GM12878 (cell line): ENCODE results near the gene RERE. TPM values are rescaled to one million over a fixed set of nuclear protein-coding genes. Genes with fewer than 3 reads are reported as not detected.

Source experiments
- ATAC-seq: fragments of 200-7000 bp; cut with Tn5 transposase; 3 replicates; pipeline ENCODE4 v1.9.1; 2020; ENCODE audit warnings: mild to moderate bottlenecking, moderate library complexity
- BruUV-seq: library from RNA; stranded (reverse); fragments of 400-500 nt; replicated peaks from 2 replicates; lab custom pipeline; 2021; lab: Mats Ljungman, UMichigan
- CTCF ChIA-PET: fragments of 300-600 bp; sonication (Branson Sonifier 250); formaldehyde crosslinking; extraction: SDS; loops from one replicate; lab custom pipeline; 2021; ENCODE audit warnings: inconsistent platforms; lab: Yijun Ruan, JAX
- POLR2A ChIA-PET: fragments of 350-600 bp; formaldehyde crosslinking; extraction: SDS; loops from one replicate; lab custom pipeline; 2021; ENCODE audit warnings: inconsistent platforms; lab: Charles Lee
- RAD21 ChIA-PET: fragments of 300-600 bp; sonication (Branson Sonifier 250); formaldehyde crosslinking; loops from one replicate; lab custom pipeline; 2023; ENCODE audit warnings: antibody characterized with exemption; ENCODE audit not compliant: unreplicated experiment; lab: Charles Lee
- SMC1A ChIA-PET: fragments of 300-600 bp; sonication (Branson Sonifier 250); formaldehyde crosslinking; loops from one replicate; lab custom pipeline; 2023; ENCODE audit not compliant: unreplicated experiment, uncharacterized antibody; lab: Charles Lee
- DNase-seq: peaks from one replicate; pipeline ENCODE4 v3.0.0-alpha.2; 2011; ENCODE audit warnings: low read depth, low spot score
- FAIRE-seq: peaks from 3 replicates; lab custom pipeline; 2011; peaks lifted over from hg19 to GRCh38; lab: Jason Lieb, UNC
- H2AFZ ChIP-seq: 2 replicates; pipeline ENCODE4 v1.6.0; 2011; ENCODE audit warnings: low read depth, low read length, control low read depth; ENCODE audit not compliant: control insufficient read depth
- H3K27ac ChIP-seq: 2 replicates; pipeline ENCODE4 v1.5.1; 2011; ENCODE audit warnings: control low read depth; ENCODE audit not compliant: control insufficient read depth, insufficient read depth
- H3K27me3 ChIP-seq, 2 experiments: replicated peaks in 1 of 2; 2 replicates each; pipeline versions ENCODE4 v1.6.0 to v1.6.1; 2011; ENCODE audit warnings: low read length in 1 of 2; ENCODE audit not compliant: control insufficient read depth in 2 of 2, insufficient read depth in 2 of 2
- H3K36me3 ChIP-seq, 2 experiments: 2 replicates each; pipeline ENCODE4 v1.5.1; 2011; ENCODE audit warnings: low read length in 1 of 2; ENCODE audit not compliant: control insufficient read depth in 2 of 2, insufficient read depth in 2 of 2
- H3K4me1 ChIP-seq: 2 replicates; pipeline ENCODE4 v1.6.1; 2011; ENCODE audit warnings: mild to moderate bottlenecking, low read length, moderate library complexity, mixed read lengths; ENCODE audit not compliant: control insufficient read depth, insufficient read depth
- H3K4me2 ChIP-seq: 2 replicates; pipeline ENCODE4 v1.6.0; 2011; ENCODE audit warnings: control low read depth; ENCODE audit not compliant: control insufficient read depth, insufficient read depth
- H3K4me3 ChIP-seq: fragments of 200-600 bp; sonication (generic); 2 replicates; pipeline ENCODE4 v1.5.1; 2016
- H3K79me2 ChIP-seq: 2 replicates; pipeline ENCODE4 v1.6.0; 2011; ENCODE audit warnings: low read length; ENCODE audit not compliant: control insufficient read depth, insufficient read depth
- H3K9ac ChIP-seq: 2 replicates; pipeline ENCODE4 v1.8.0; 2011; ENCODE audit warnings: low read length, control low read depth, mixed read lengths; ENCODE audit not compliant: control insufficient read depth, insufficient read depth
- H3K9me3 ChIP-seq: replicated peaks from 3 replicates; pipeline ENCODE4 v1.5.1; 2011; ENCODE audit warnings: mild to moderate bottlenecking, low read length; ENCODE audit not compliant: control insufficient read depth, insufficient read depth
- H4K20me1 ChIP-seq: 2 replicates; pipeline ENCODE4 v1.6.0; 2011; ENCODE audit not compliant: control insufficient read depth, insufficient read depth
- CTCF ChIP-seq, 3 experiments: IDR thresholded peaks in 2 of 3; conservative IDR thresholded peaks in 1 of 3; 2 replicates each; pipeline ENCODE4 v1.5.1; 2011; ENCODE audit warnings: low read depth in 3 of 3, low read length in 3 of 3, mild to moderate bottlenecking in 3 of 3, control low read depth in 2 of 3, moderate library complexity in 2 of 3, inconsistent platforms in 1 of 3, mixed read lengths in 1 of 3; ENCODE audit not compliant: control insufficient read depth in 2 of 3, insufficient read depth in 1 of 3; ENCODE audit errors: extremely low read depth in 1 of 3
- RAD21 ChIP-seq: IDR thresholded peaks from 2 replicates; pipeline ENCODE4 v1.6.1; 2011; ENCODE audit warnings: mild to moderate bottlenecking, low read depth, low read length, moderate library complexity; ENCODE audit not compliant: insufficient read depth
- SMC3 ChIP-seq: IDR thresholded peaks from 2 replicates; pipeline ENCODE4 v1.6.1; 2011; ENCODE audit warnings: low read length, improper control_type of control experiment, borderline replicate concordance
- WGBS: methylation state at CpG from one replicate; pipeline ENCODE4 v1.1.6; 2016; ENCODE audit warnings: low lambda C conversion rate; ENCODE audit not compliant: insufficient replicate concordance, insufficient coverage; ENCODE audit errors: missing lambda C conversion rate; 5-methylcytosine and 5-hydroxymethylcytosine counted together
- in situ Hi-C: fragments of 300-500 bp; cut with MboI; formaldehyde crosslinking; loops from 9 replicates; pipeline ENCODE4 v1.14.3; 2018; ENCODE audit warnings: mixed read lengths
- intact Hi-C: fragments of 100-400 bp; cut with micrococcal nuclease; formaldehyde crosslinking; loops from one replicate; pipeline ENCODE4 v1.14.2; 2022; ENCODE audit not compliant: unreplicated experiment
- polyA plus RNA-seq, 11 experiments: library from polyadenylated mRNA; depleted of rRNA in 4 of 11; unstranded in 6 of 11; stranded (reverse) in 5 of 11; fragments of >200 nt; fragmentation: Nextera tagmentation in 4 of 11; fragmentation: Illumina TruSeq in 1 of 11; extraction: Ambion mirVana in 4 of 11; extraction: Trizol in 1 of 11; gene quantifications; 1 replicate in 1 of 11; 2 replicates in 10 of 11; pipeline versions ENCODE4 v1.2.1 to v1.2.3, GENCODE V29; 2011 to 2016; ENCODE audit warnings: inconsistent platforms in 2 of 11, missing spikeins in 2 of 11, low read depth in 1 of 11
- total RNA-seq, 4 experiments: library from RNA; depleted of rRNA in 3 of 4; stranded (reverse); fragments of >200 nt in 3 of 4; fragmentation: Illumina TruSeq in 1 of 4; extraction: Trizol in 1 of 4; gene quantifications; 2 replicates each; pipeline versions ENCODE4 v1.2.1 to v1.2.3, GENCODE V29; 2013 to 2021
- TF ChIP-seq, protein P1 (sequence below): fragments of 450-650 bp; formaldehyde crosslinking; IDR thresholded peaks from 2 replicates; pipeline ENCODE4 v1.5.0; 2022; ENCODE audit warnings: mild to moderate bottlenecking, missing genetic modification characterization

The RERE gene
- total and polyA plus RNA-seq, 10 of the 15 experiments (the other 5 are each of a cell fraction or from before 2014, with no cell fraction given): 5.2 to 60.5 (median 20.2) TPM

DNA sequence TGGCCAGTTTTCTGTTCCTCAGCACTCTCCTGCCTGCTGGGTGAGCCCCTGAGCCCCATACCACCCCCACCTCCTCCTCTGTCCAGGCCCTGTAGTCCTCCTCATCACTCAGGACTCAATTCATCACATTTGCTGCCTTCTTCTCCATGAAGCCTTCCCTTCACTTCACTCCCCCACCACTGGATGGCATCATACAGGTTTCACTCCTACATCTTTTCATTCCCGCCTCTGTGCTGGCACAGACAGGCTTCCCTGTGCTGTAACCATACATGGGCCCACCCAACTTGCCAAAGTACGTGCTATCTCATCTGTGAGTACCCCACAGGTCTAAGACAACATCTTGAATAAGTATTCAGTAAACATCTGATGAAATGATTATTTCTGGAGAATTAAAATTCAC is 442.6 kb downstream of the RERE start:
- Histone ChIP-seq H3K27me3 (no peaks in the 10 kb centered on the region), H3K27ac (no peak overlapping the region), H3K36me3 (peaks cover 6 to 7% of the 10 kb centered on the region in 2 experiments), H3K4me3 (no peak overlapping the region), H3K9me3 (no peaks in the 10 kb centered on the region), H3K79me2 (no peaks in the 10 kb centered on the region; the same call in none of the 2 replicates), H3K4me1 (no peaks in the 10 kb centered on the region), H4K20me1 (no peaks in the 10 kb centered on the region; the same call in 1 of the 2 replicates), H3K9ac (no peak overlapping the region), H2AFZ (no peak overlapping the region), H3K4me2 (no peak overlapping the region)
- TF ChIP-seq CTCF (IDR thresholded peaks at IDR 0.05 in 2 of 3, conservative IDR thresholded peaks at IDR 0.05 in 1 of 3; ENCODE audit: control insufficient read depth in 2 of 3, extremely low read depth in 1 of 3, insufficient read depth in 1 of 3, low read depth in 3 of 3, low read length in 3 of 3) (peak; percentile 36 to 55 (median 36); a peak in 4 of 6 replicates), RAD21 (peak; percentile 42), SMC3 (peak; percentile 47; the same call in 1 of the 2 replicates)
- TF ChIP-seq, protein P1, sequence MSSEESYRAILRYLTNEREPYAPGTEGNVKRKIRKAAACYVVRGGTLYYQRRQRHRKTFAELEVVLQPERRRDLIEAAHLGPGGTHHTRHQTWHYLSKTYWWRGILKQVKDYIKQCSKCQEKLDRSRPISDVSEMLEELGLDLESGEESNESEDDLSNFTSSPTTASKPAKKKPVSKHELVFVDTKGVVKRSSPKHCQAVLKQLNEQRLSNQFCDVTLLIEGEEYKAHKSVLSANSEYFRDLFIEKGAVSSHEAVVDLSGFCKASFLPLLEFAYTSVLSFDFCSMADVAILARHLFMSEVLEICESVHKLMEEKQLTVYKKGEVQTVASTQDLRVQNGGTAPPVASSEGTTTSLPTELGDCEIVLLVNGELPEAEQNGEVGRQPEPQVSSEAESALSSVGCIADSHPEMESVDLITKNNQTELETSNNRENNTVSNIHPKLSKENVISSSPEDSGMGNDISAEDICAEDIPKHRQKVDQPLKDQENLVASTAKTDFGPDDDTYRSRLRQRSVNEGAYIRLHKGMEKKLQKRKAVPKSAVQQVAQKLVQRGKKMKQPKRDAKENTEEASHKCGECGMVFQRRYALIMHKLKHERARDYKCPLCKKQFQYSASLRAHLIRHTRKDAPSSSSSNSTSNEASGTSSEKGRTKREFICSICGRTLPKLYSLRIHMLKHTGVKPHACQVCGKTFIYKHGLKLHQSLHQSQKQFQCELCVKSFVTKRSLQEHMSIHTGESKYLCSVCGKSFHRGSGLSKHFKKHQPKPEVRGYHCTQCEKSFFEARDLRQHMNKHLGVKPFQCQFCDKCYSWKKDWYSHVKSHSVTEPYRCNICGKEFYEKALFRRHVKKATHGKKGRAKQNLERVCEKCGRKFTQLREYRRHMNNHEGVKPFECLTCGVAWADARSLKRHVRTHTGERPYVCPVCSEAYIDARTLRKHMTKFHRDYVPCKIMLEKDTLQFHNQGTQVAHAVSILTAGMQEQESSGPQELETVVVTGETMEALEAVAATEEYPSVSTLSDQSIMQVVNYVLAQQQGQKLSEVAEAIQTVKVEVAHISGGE: no peak
- intact Hi-C loops (no loop called here), in situ Hi-C loops (no loop called here)
- WGBS: 97% methylated on average over 2 of the region's 2 CpGs
- SMC1A ChIA-PET: no interaction called here
- POLR2A ChIA-PET: no interaction called here
- FAIRE-seq (no peak), ATAC-seq (peak; percentile 45; the same call in 1 of the 3 replicates), DNase-seq (no peak)
- CTCF ChIA-PET: interaction anchor here (0.9 to 2.0 kb wide), 3 partner anchors 20 to 474 kb away, joined by 3 to 5 read pairs (median 5); no protein-coding TSS in a partner anchor
- RAD21 ChIA-PET: no interaction called here
- no TSS peak for BruUV-seq
